RWPE2 (cell line): ENCODE results near the gene ZDHHC4.

Source experiments
- ATAC-seq: fragments of 200-7000 bp; cut with Tn5 transposase; 3 replicates; pipeline ENCODE4 v1.9.1; 2021; ENCODE audit warnings: low read depth
- DNase-seq: peaks from one replicate; pipeline ENCODE4 v3.0.0-alpha.2; 2020; ENCODE audit warnings: low spot score
- H3K27ac ChIP-seq: fragments of 450-650 bp; 2 replicates; pipeline ENCODE4 v1.5.1; 2017; ENCODE audit warnings: mild to moderate bottlenecking; ENCODE audit not compliant: poor library complexity, severe bottlenecking
- H3K27me3 ChIP-seq: fragments of 250-450 bp; sonication (Bioruptor Pico); 2 replicates; pipeline ENCODE4 v1.5.1; 2021; ENCODE audit warnings: mild to moderate bottlenecking, moderate library complexity; ENCODE audit not compliant: insufficient read depth, poor library complexity, severe bottlenecking
- H3K36me3 ChIP-seq: fragments of 250-450 bp; sonication (Bioruptor Pico); 2 replicates; pipeline ENCODE4 v1.5.1; 2020; ENCODE audit warnings: low read depth, mild to moderate bottlenecking, moderate library complexity
- H3K4me1 ChIP-seq: fragments of 250-450 bp; sonication (Bioruptor Pico); 2 replicates; pipeline ENCODE4 v1.5.1; 2021; ENCODE audit warnings: mild to moderate bottlenecking, moderate library complexity; ENCODE audit not compliant: insufficient read depth, poor library complexity, severe bottlenecking
- H3K4me3 ChIP-seq: fragments of 250-450 bp; sonication (Bioruptor Pico); 2 replicates; pipeline ENCODE4 v1.5.1; 2021; ENCODE audit warnings: mild to moderate bottlenecking, moderate library complexity; ENCODE audit not compliant: severe bottlenecking
- H3K9me3 ChIP-seq: fragments of 250-450 bp; sonication (Bioruptor Pico); 2 replicates; pipeline ENCODE4 v1.5.1; 2021; ENCODE audit warnings: mild to moderate bottlenecking, moderate library complexity; ENCODE audit not compliant: severe bottlenecking
- TF ChIP-seq, protein P1 (sequence below): fragments of 450-650 bp; IDR thresholded peaks from one replicate; pipeline ENCODE4 v1.5.1; 2017; ENCODE audit warnings: mild to moderate bottlenecking, moderate library complexity; ENCODE audit not compliant: poor library complexity, severe bottlenecking

Gene ZDHHC4

DNA sequence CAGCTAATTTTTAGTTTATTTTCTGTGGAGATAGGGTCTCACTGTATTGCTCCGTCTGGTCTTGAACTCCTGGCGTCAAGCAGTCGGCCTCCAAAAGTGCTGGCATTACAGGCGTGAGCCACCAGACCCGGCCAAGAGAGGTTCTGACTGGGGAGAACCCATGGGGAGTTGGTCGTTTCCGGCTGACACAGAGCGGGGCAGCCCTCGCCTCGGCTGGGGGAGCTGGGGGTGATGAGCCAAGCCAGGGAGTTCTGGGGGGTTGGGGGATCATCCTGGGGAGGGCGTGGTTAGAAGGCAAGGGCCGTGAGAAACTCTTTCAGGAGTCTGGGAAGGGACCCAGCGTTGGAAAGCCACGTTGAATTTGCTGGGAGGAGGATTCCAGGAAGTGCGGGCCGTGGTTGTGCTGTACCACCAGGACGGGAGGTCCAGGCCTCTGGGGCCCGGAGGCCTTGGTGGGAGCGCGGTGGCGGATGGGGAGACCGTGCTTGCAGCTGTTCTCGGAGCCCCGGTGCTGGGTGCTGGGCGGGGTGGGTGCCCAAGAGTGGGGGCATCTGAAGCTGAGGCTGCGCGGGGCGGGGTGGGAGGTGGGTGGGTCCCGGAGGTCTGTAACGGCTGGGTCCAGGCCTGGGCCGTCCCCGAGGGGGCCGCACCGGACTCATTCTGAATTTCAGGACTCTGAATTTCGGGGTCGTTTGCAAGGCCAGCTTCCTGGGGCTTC, 29.8 kb downstream of the ZDHHC4 start:
- H3K4me1 ChIP-seq, result no peaks in the 10 kb centered on the region
- H3K27ac ChIP-seq, result no peak overlapping the region
- TF ChIP-seq, protein P1, sequence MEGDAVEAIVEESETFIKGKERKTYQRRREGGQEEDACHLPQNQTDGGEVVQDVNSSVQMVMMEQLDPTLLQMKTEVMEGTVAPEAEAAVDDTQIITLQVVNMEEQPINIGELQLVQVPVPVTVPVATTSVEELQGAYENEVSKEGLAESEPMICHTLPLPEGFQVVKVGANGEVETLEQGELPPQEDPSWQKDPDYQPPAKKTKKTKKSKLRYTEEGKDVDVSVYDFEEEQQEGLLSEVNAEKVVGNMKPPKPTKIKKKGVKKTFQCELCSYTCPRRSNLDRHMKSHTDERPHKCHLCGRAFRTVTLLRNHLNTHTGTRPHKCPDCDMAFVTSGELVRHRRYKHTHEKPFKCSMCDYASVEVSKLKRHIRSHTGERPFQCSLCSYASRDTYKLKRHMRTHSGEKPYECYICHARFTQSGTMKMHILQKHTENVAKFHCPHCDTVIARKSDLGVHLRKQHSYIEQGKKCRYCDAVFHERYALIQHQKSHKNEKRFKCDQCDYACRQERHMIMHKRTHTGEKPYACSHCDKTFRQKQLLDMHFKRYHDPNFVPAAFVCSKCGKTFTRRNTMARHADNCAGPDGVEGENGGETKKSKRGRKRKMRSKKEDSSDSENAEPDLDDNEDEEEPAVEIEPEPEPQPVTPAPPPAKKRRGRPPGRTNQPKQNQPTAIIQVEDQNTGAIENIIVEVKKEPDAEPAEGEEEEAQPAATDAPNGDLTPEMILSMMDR, result no peak
- no peaks in the 10 kb centered on the region for H3K9me3 ChIP-seq
- no peaks in the 10 kb centered on the region for H3K27me3 ChIP-seq
- DNase-seq (no peak), ATAC-seq (no peak)
- H3K36me3 ChIP-seq, result peaks cover 21% of the 10 kb centered on the region
- no peak overlapping the region for H3K4me3 ChIP-seq

DNA sequence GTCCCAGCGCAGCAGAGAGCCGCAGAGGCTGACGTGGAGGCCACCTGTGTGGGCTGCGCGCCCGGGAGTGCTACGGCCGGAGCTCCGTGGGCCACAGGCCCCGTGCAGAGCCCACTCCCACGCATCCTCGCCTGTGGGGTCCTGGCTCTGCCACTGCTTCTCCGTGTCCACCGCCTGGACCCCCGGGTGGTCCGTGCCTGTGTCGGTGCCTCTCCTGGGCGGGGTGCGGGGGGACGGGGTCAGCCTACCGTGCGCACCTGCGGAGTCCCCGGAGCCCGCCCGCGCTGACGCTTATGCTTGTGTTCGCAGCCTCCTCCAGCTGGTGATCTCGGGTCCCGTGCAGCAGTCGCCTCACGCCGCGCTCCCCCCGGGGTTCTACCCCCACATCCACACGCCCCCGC, 30.4 kb downstream of the ZDHHC4 start:
- H3K9me3 ChIP-seq, result no peaks in the 10 kb centered on the region
- no peak for DNase-seq
- no peak for ATAC-seq
- no peaks in the 10 kb centered on the region for H3K4me1 ChIP-seq
- H3K36me3 ChIP-seq, result peaks cover 15% of the 10 kb centered on the region
- TF ChIP-seq, protein P1, result no peak
- no peak overlapping the region for H3K4me3 ChIP-seq
- H3K27ac ChIP-seq, result no peak overlapping the region
- no peaks in the 10 kb centered on the region for H3K27me3 ChIP-seq

DNA sequence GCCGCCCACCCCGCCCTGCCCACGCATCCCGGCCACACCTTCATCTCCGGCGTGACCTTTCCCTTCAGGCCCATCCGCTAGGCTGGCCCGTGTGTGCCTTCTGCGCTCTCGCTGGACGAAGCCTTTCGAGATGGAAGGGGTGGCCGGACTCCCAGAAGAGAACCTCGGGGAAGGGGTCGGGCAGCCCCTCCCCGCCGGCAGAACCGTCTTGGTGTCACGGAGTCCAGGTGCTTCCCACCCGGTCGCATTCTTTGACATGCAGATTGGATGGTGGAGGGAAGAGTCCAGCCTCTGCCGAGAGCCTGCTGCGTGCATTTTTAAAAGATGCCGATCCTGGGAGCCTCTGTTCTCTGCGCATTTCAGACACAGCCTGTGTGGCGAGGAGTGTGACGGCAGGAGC, 30.8 kb downstream of the ZDHHC4 start:
- Histone ChIP-seq H3K4me1 (no peaks in the 10 kb centered on the region), H3K36me3 (peaks cover 11% of the 10 kb centered on the region), H3K9me3 (no peaks in the 10 kb centered on the region), H3K4me3 (no peak overlapping the region), H3K27ac (no peak overlapping the region), H3K27me3 (no peaks in the 10 kb centered on the region)
- no peak for ATAC-seq
- TF ChIP-seq, protein P1, result no peak
- no peak for DNase-seq

DNA sequence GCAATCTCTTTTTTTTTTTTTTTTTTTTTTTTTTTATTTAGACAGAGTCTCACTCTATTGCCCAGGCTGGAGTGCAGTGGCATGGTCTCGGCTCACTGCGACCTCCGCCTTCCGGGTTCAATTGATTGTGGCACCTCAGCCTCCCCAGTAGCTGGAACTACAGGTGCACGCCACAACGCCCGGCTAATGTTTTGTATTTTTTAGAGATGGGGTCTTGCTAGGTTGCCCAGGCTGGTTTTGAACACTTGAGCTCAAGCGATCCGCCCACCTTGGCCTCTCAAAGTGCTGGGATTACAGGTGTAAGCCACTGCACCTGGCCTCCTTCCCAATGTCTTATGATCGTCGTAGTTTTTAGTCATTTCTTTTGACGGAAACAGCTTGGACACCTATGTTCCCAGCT, 31.5 kb downstream of the ZDHHC4 start:
- DNase-seq (no peak), ATAC-seq (no peak)
- TF ChIP-seq, protein P1, result no peak
- no peak overlapping the region for H3K27ac ChIP-seq
- peaks cover 5% of the 10 kb centered on the region; the same call in 1 of the 2 replicates for H3K36me3 ChIP-seq
- H3K9me3 ChIP-seq, result no peaks in the 10 kb centered on the region
- H3K4me1 ChIP-seq, result no peaks in the 10 kb centered on the region
- no peak overlapping the region for H3K4me3 ChIP-seq
- H3K27me3 ChIP-seq, result no peaks in the 10 kb centered on the region

DNA sequence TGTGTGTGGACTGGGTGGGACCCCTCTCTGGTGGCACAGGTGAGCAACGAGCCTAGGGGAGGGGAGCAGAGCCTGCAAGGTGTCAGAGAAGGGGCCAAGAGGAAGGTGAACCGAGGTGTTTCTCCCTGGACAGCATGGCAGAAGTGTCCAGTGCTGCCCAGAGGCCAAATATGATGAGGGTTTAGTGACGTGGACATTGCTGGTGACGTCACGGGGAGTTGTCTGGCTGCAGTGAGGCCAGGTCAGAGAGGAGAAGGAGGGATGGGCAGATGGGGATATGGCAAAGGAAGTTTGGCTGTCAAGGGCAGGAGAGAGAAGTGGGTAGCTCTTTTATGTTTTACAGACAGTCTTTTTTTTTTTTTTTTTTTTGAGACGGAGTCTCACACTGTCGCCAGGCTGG, 35.6 kb downstream of the ZDHHC4 start:
- Histone ChIP-seq H3K36me3 (peaks cover 4% of the 10 kb centered on the region; the same call in 1 of the 2 replicates), H3K4me1 (no peaks in the 10 kb centered on the region), H3K27me3 (peaks cover 6% of the 10 kb centered on the region), H3K9me3 (no peaks in the 10 kb centered on the region), H3K27ac (no peak overlapping the region), H3K4me3 (no peak overlapping the region)
- no peak for ATAC-seq
- no peak for DNase-seq
- TF ChIP-seq, protein P1, result no peak
